Transverse colon (tissue), 4 donors: ENCODE measurements around the gene DHDH.
A peak's percentile ranks its signal among the peaks of the same experiment; 100 is the strongest.

Experiments used
- CTCF ChIP-seq, 5 experiments: fragments of 200-600 bp in 3 of 5; fragments of 450-650 bp in 2 of 5; sonication (generic) in 3 of 5; IDR thresholded peaks; 1 replicate in 2 of 5; 2 replicates in 3 of 5; pipeline ENCODE4 v1.5.1; 2016 to 2017; ENCODE audit warnings: antibody characterized with exemption in 5 of 5, inconsistent platforms in 3 of 5, mild to moderate bottlenecking in 2 of 5, moderate library complexity in 1 of 5
- EP300 ChIP-seq: sonication (generic); formaldehyde crosslinking; IDR thresholded peaks from one replicate; pipeline ENCODE4 v1.6.1; 2017; ENCODE audit warnings: antibody characterized with exemption, low read depth
- POLR2A ChIP-seq: fragments of 450-650 bp; IDR thresholded peaks from one replicate; pipeline ENCODE4 v1.6.1; 2016; ENCODE audit warnings: antibody characterized with exemption, mild to moderate bottlenecking, moderate library complexity
- POLR2AphosphoS5 ChIP-seq, 3 donors: sonication (generic); formaldehyde crosslinking; IDR thresholded peaks; one replicate each; pipeline ENCODE4 v1.6.1; 2016; ENCODE audit warnings: antibody characterized with exemption in 3 of 3

GRCh38 chr19:48933382-48933932, at the start of gene DHDH:
- TF ChIP-seq CTCF (IDR thresholded peaks at IDR 0.05) (no peak), POLR2A (no peak), POLR2AphosphoS5 (IDR thresholded peaks at IDR 0.05) (peak in 1 of 3 donors; percentile 24), EP300 (no peak)
